ENCODE results near the gene ZNF12. TPM values are rescaled to one million over a fixed set of nuclear protein-coding genes. Genes with fewer than 3 reads are reported as not detected.

The ZNF12 gene
- total and polyA plus RNA-seq, 4 donors, result 4.4 to 9.9 (median 7.6) TPM

DNA sequence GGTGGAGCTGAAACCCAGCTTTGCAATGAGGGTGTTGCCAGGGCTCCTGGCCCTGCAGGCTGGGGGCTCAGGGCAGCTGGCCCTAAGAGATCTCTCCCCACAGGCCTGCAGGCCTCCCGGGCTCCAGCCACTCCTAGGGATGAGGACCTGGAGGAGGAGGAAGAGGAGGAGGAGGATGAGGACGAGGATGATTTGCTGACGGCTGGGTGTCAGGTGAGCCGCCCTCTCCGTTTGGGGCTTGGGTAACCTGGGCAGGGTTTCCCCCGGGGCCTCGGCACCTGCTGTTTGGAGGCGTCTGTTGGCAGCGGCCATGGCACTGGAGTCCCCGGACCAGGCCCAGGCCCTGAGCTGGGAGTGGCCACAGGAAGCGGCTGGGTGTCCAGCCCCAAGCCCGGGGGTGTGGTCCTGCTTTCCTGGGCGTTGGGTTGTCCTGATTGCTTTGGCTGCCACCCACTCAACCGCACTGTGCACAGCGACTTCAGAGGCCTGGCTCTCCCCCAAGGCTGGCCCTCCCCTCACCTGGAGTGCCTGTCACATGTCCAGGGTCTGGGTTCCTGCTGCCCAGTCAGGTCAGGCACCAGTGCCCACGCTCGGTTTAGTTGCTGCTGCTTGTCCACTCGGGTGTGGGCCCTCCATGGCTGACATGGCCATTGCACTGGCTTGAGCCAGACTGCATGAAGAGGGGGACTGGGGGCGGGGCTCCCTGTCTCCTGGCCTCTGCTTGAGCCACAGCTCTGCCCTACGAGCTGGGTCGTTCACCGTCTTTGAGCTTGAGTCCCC is 63.7 kb downstream of the ZNF12 start:
- Histone ChIP-seq H3K27ac (ENCODE audit: low read depth in 1 of 2, low read length in 2 of 2) (no peak overlapping the region), H3K4me1 (ENCODE audit: control insufficient read depth in 4 of 4, insufficient read depth in 4 of 4, low read length in 3 of 4) (peaks cover 4 to 9% (median 5%) of the 10 kb centered on the region in 4 donors), H3K4me3 (ENCODE audit: low read depth in 1 of 3, low read length in 3 of 3) (no peak overlapping the region), H3K36me3 (ENCODE audit: control insufficient read depth in 4 of 4, insufficient read depth in 3 of 4, low read depth in 1 of 4, low read length in 3 of 4) (peaks cover 8 to 59% (median 26%) of the 10 kb centered on the region in 4 donors), H3K27me3 (ENCODE audit: control insufficient read depth in 4 of 4, insufficient read depth in 4 of 4, low read length in 3 of 4) (no peaks in the 10 kb centered on the region), H3K9me3 (ENCODE audit: control insufficient read depth in 4 of 4, low read length in 3 of 4) (no peaks in the 10 kb centered on the region), H3K9ac (ENCODE audit: low read depth in 1 of 2, low read length in 2 of 2) (no peak overlapping the region)
- WGBS, result 92% methylated on average over 22 of the region's 22 CpGs
- TF ChIP-seq, protein P1, sequence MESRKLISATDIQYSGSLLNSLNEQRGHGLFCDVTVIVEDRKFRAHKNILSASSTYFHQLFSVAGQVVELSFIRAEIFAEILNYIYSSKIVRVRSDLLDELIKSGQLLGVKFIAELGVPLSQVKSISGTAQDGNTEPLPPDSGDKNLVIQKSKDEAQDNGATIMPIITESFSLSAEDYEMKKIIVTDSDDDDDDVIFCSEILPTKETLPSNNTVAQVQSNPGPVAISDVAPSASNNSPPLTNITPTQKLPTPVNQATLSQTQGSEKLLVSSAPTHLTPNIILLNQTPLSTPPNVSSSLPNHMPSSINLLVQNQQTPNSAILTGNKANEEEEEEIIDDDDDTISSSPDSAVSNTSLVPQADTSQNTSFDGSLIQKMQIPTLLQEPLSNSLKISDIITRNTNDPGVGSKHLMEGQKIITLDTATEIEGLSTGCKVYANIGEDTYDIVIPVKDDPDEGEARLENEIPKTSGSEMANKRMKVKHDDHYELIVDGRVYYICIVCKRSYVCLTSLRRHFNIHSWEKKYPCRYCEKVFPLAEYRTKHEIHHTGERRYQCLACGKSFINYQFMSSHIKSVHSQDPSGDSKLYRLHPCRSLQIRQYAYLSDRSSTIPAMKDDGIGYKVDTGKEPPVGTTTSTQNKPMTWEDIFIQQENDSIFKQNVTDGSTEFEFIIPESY (IDR thresholded peaks at IDR 0.05), result no peak
- TF ChIP-seq GABPA (IDR thresholded peaks at IDR 0.05 in 1 of 2, conservative IDR thresholded peaks at IDR 0.05 in 1 of 2) (no peak), RXRA (IDR thresholded peaks at IDR 0.05) (no peak), RAD21 (IDR thresholded peaks at IDR 0.05) (no peak), FOXA1 (IDR thresholded peaks at IDR 0.05) (no peak)
- DNase-seq (ENCODE audit: low spot score), result no peak

DNA sequence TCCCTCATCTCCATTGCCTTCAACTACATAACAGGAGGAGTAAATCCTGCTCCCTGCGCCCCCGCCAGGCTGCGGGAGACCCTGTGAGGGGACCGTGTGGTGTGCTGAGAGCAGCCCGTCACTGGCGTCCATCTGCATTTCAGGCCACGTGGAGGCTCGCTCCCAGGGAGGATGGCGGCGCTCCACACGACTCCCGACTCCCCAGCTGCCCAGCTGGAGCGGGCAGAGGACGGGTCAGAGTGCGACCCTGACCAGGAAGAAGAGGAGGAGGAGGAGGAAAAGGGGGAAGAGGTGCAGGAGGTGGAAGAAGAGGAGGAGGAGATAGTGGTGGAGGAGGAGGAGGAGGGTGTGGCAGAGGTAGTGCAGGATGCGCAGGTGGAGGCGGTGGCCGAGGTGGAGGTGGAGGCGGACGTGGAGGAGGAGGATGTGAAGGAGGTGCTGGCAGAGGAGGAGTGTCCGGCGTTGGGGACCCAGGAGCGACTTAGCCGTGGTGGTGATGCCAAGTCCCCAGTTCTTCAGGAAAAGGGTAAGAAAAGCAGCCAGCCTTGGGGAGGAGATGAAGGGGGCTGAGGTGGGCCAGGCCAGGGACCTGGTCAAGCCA is 64.4 kb downstream of the ZNF12 start:
- 96% methylated on average over 24 of the region's 24 CpGs for WGBS
- H3K27ac ChIP-seq (ENCODE audit: low read depth in 1 of 2, low read length in 2 of 2), result no peak overlapping the region
- H3K9ac ChIP-seq (ENCODE audit: low read depth in 1 of 2, low read length in 2 of 2), result no peak overlapping the region
- no peak for DNase-seq (ENCODE audit: low spot score)
- H3K36me3 ChIP-seq (ENCODE audit: control insufficient read depth in 4 of 4, insufficient read depth in 3 of 4, low read depth in 1 of 4, low read length in 3 of 4), result peaks cover 8 to 52% (median 25%) of the 10 kb centered on the region in 4 donors
- H3K9me3 ChIP-seq (ENCODE audit: control insufficient read depth in 4 of 4, low read length in 3 of 4), result no peaks in the 10 kb centered on the region
- peaks cover 6 to 14% (median 8%) of the 10 kb centered on the region in 4 donors for H3K4me1 ChIP-seq (ENCODE audit: control insufficient read depth in 4 of 4, insufficient read depth in 4 of 4, low read length in 3 of 4)
- no peak overlapping the region for H3K4me3 ChIP-seq (ENCODE audit: low read depth in 1 of 3, low read length in 3 of 3)
- TF ChIP-seq EGR1 (IDR thresholded peaks at IDR 0.05; ENCODE audit: low read depth in 2 of 2), result no peak
- TF ChIP-seq, protein P2, sequence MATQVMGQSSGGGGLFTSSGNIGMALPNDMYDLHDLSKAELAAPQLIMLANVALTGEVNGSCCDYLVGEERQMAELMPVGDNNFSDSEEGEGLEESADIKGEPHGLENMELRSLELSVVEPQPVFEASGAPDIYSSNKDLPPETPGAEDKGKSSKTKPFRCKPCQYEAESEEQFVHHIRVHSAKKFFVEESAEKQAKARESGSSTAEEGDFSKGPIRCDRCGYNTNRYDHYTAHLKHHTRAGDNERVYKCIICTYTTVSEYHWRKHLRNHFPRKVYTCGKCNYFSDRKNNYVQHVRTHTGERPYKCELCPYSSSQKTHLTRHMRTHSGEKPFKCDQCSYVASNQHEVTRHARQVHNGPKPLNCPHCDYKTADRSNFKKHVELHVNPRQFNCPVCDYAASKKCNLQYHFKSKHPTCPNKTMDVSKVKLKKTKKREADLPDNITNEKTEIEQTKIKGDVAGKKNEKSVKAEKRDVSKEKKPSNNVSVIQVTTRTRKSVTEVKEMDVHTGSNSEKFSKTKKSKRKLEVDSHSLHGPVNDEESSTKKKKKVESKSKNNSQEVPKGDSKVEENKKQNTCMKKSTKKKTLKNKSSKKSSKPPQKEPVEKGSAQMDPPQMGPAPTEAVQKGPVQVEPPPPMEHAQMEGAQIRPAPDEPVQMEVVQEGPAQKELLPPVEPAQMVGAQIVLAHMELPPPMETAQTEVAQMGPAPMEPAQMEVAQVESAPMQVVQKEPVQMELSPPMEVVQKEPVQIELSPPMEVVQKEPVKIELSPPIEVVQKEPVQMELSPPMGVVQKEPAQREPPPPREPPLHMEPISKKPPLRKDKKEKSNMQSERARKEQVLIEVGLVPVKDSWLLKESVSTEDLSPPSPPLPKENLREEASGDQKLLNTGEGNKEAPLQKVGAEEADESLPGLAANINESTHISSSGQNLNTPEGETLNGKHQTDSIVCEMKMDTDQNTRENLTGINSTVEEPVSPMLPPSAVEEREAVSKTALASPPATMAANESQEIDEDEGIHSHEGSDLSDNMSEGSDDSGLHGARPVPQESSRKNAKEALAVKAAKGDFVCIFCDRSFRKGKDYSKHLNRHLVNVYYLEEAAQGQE (IDR thresholded peaks at IDR 0.05), result no peak
- TF ChIP-seq, protein P3, sequence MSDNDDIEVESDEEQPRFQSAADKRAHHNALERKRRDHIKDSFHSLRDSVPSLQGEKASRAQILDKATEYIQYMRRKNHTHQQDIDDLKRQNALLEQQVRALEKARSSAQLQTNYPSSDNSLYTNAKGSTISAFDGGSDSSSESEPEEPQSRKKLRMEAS (IDR thresholded peaks at IDR 0.05), result no peak
- TF ChIP-seq GABPA (IDR thresholded peaks at IDR 0.05 in 1 of 2, conservative IDR thresholded peaks at IDR 0.05 in 1 of 2), result no peak
- TF ChIP-seq HNF4G (IDR thresholded peaks at IDR 0.05), result no peak
- no peak for TF ChIP-seq NR2F2 (IDR thresholded peaks at IDR 0.05)
- TF ChIP-seq YY1 (IDR thresholded peaks at IDR 0.05), result no peak
- TF ChIP-seq FOXA2 (IDR thresholded peaks at IDR 0.05), result no peak
- no peak for TF ChIP-seq JUND (IDR thresholded peaks at IDR 0.05)
- TF ChIP-seq, protein P1 (IDR thresholded peaks at IDR 0.05), result no peak
- TF ChIP-seq RXRA (IDR thresholded peaks at IDR 0.05), result no peak
- no peak for TF ChIP-seq HNF4A (conservative IDR thresholded peaks at IDR 0.05)
- no peaks in the 10 kb centered on the region for H3K27me3 ChIP-seq (ENCODE audit: control insufficient read depth in 4 of 4, insufficient read depth in 4 of 4, low read length in 3 of 4)

Data from liver (tissue), 9 donors.